HG03095 (cell line): ENCODE measurements around the gene MCOLN3.
"Not testable (repeated sequence)": the region's sequence is repeated elsewhere in the genome, so short reads cannot be mapped to it uniquely, and the experiment has no call there.

Source experiments
- ATAC-seq: cut with Tn5 transposase; IDR thresholded peaks from one replicate; pipeline ENCODE4 v1.9.1; 2021; ENCODE audit warnings: moderate library complexity; ENCODE audit not compliant: unreplicated experiment

Gene MCOLN3

DNA sequence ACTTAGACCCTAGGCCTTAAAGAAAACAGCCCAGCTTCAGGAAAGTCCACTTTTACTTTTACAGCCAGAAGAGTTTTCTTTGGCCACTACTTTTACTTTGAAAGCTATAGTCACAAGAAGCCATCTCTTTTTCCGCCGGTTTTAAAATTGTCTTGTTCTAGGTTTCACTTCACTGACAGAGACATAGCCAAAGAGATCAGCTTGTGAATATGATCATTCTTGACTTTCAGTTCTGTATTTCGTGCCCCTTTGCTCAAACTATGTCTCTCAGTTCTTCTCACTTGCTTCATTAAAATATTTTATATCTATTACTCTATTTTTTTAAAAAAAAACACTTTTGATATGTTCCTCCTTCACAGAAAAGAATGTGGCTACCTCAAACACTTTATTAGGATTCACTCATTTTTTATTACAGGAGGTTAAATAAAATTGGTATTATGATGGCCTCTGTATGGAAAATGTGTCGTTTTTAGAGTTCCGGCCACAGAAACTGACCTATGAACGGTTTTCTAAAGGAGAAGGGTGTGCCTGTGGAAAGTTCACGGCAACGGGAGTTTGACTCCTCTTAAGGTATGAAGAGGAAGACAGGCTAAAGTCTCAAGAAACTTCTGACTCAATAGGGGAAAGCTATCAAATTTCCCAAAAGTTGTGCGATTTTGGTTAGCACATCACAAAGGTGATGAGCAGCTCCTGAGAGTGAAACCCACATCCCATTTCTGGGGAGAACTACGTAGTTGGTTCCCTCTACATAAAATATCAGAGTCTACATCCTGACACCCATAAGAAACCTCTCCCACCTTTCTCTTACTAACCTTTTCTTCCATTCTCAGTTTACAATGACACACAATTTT is 52.6 kb downstream of the MCOLN3 start:
- ATAC-seq: peak; percentile 49

DNA sequence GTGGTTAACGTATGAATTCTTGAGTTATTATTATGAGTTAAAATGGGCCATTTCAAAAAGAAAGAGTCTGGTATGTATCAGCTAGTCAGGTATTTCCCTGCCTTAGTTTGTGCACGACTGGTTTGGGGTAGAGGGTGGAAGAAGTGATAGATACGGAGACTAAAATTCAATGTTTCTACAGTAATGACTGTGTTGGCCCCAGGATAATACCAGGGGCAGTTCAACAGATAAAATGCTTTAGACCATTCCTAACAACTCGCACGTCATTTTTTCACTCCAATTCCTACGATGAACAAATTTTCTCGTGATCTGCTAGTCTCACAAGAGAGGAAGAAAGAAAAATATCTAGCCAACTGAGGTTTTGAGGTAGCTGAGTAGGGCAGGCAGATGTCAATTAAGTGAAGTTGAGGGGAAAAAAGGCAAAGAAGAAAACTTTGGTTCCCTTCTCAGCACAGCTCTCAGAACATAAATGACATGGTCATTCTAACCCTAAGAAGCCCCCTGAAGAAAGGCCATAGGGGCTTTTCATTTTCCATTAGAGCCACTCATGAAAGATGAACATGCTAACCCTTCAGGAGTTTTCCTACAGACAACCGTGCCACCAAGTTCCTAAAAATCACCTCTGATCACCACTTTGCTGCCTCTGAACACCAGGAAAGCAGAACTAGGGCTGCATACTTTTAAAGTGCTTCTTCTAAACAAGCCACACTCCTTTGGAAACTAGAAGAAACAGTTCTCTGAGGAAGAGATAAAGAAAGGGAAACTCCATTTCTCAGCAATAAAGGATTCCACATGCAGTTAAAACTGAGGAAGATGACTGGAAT is 57.0 kb downstream of the MCOLN3 start:
- peak; percentile 30 for ATAC-seq

DNA sequence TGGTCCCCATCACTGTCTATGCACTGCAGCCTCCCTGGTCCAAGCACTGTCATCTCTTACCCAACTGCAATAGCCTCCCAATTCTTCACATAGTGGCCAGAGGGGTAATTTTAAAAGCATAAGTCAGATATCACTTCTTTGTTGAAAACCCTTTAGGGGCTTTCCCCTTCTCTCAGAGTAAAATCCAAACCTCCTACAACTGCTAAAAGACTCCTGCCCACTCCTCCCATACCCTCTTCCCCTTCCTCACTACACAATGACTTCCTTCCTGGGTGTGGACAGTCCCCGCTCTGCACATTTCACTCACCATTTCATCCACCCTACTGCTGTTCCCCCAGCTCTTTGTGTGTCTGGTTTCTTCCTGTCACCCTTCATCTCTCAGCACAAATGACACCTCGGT is 59.7 kb downstream of the MCOLN3 start:
- ATAC-seq: peak; percentile 64

DNA sequence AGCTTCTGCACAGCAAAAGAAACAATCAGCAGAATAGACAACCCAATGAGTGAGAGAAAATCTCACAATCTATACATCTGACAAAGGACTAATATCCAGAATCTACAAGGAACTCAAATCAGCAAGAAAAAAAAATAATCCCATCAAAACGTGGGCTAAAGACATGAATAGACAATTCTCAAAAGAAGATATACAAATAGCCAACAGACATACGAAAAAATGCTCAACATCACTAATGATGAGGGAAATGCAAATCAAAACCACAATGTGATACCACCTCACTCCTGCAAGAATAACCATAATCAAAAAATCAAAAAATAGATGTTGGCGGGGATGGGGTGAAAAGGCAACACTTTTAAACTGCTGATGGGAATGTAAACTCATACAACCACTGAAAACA is 61.7 kb downstream of the MCOLN3 start:
- ATAC-seq: not testable (repeated sequence)

DNA sequence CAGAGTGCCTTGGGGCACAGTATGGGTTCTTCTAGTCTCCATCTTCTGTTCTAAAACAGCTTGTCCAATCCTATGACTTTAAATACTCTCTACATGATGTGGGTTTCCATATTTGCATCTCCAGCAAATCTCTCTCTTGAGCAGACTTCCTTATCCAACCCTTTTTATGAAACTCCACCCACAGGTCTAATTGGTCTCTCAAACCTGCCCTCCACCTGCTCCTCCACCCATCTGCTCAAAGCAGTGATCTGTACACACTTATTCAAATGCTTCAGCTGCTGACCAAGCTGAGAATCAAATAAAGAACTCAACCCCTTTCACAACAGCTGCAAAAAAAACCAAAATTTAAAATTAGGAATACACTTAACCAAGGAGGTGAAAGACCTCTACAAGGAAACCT is 62.9 kb downstream of the MCOLN3 start:
- no peak for ATAC-seq

DNA sequence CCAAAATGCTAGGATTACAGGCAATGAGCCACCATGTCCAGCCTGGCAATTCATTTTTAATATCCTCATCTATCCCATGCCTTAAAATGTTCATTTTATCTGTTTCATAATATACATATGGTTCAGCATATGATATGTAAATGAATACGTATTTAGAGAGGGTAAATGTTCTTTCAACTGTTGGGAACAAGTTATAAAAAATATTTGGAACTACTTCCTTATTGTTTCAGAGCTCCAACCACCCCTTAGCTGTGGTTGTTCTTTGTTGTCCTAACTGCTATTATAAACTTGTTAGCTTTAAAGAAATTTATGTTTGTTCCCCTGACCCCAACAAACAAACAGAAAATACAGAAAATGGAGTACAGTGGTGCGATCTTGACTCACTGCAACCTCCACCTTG is 65.9 kb downstream of the MCOLN3 start:
- no peak for ATAC-seq

DNA sequence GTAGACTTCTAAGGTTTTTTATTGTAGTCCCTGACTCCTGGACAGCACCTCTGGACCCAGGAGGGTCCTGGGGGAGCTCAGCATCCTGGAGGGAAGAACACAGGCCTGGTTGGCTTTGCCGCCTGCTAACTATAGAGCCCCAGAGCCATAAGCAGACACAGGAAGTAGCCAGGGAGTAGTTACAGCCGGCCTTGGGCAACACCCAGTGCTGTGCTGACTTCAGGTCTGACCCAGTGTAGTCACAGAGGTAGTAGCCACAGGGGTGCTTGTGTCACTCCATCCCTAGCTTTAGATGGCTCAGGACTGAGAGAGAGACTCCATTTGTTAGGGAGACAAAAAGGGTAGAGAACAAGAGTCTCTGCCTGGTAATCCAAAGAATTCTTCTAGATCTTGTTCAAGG is 73.3 kb downstream of the MCOLN3 start:
- ATAC-seq: peak; percentile 36

DNA sequence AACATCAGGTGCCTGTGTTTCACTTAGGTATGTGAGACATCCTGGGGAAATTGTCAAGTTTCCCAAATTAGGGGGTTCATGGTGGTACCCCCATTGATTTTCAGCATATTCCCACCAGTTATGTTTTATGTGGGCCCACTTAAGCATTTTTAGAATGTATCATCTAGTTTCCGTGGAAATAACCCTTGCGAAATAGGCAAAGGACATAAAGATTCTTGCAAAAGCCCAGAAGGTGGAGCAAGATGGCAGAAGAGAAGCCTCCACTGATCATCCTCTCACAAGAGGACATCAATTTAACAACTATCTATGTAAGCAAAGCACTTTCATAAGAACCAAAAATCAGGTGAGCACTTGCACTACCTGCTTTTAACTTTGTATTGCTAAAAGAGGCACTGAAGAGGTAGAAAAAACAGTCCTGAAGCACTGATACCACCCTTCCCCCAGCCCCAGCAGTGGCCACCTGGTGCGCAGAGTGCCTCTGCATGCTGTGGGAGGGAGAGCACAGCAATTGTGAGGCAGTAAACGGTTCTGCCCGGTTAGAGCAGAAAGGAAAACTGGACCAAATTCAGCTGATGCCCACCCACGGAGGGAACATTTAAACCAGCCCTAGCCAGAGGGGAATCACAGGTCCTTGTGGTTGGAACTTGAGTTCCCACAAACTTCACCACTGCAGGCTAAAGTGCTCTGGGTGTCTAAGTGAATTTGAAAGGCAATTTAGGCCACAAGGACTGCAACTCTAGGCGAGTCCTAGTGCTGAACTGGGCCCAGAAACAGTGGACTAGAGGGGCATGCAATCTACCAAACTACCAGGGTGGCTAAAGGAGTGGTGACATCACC is 74.6 kb downstream of the MCOLN3 start:
- peak; percentile 50 for ATAC-seq

DNA sequence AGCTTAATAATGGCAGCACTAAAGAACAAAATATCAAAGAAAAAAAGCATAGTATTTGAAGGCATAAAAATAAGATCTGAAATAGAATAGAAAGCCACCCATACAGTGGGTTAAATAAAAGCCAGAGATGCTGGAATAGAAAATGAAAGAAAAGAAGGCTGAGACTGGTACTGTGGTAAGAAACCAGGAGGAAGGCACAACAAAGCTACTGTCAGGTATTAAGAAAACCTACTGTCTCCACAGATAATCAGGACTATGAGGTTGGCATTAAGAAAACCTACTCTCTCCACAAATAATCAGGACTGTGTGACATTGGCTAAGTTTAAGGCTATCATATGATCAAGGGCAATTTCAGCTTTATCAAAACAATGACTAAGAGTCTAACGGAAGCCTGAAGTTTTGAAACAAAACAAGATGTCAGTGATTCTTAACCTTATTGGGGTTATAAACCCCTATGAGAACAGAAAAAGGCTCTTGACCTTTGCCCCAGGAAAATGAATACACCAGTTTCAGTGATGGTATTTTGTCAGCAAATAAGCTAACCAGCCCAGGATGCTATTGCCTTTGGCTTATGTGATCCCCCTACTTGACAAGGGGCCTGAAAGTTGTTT is 75.8 kb downstream of the MCOLN3 start:
- peak; percentile 34 for ATAC-seq

DNA sequence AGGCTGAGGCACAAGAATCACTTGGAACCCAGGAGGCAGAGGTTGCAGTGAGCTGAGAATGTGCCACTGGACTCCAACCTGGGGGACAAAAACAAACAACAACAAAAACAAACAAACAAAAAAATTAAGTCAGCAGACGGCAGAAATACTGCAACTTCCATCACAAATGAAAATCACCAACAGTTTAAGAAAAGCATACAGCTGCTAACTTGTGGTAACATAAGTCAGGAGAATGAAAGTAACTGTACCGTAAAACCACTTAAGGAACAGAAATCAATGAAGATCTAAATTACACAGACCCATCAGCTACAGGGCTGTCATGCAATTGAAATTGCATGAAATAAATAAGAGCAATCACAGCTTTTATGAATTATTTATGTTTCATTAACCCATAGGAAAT is 76.3 kb downstream of the MCOLN3 start:
- peak; percentile 38 for ATAC-seq

DNA sequence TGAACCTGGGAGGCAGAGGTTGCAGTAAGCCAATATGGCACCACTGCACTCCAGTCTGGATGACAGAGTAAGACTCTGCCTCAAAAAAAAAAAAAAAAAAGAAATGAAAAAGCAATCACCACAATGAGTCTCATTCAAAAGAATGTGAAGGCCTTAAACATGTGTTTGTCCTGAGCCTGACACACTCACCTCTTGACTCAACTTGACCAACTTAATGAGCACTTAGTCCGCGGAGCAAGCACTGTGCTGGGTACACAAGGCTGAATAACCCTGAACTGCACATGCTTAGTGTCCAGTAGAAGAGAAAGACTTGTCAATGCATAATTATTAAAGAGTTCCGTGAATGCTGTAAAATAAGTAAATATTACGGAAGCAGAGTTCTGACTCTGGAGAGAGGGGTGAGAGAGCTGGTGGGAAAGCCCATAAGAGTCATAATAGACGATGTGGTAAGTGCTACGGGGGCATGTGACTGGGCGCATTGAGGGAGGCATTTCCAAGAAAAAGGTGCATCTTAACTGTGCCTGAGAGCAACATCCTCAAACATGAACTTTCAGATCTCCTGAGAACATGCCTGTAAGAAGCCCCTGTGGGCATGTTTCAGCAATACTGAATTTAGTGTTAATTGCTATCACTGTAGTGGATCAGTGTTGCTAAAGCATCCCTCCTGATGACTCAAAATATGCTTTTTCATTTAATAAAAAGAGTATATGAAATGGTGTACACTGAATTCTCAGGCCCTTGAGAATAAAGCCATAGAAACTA is 78.6 kb downstream of the MCOLN3 start:
- ATAC-seq: no peak

DNA sequence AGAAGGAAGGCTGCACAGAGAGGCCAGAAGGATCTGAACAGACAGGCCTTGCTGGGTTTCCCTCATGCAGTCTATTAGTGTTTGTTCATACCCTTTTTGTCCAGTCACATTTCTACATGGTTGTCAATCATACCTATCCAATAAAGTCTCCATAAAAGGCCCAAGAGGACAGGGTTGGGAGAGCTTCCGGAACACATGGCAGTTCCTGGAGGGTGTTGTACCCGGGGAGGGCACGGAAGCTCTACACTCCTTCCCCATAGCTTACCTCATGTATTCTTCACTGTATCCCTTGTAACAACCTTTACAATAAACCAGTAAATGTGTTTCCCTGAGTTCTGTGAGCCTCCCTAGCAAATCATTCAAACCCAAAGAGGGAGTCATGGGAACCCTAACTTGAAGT is 79.4 kb downstream of the MCOLN3 start:
- ATAC-seq: no peak

DNA sequence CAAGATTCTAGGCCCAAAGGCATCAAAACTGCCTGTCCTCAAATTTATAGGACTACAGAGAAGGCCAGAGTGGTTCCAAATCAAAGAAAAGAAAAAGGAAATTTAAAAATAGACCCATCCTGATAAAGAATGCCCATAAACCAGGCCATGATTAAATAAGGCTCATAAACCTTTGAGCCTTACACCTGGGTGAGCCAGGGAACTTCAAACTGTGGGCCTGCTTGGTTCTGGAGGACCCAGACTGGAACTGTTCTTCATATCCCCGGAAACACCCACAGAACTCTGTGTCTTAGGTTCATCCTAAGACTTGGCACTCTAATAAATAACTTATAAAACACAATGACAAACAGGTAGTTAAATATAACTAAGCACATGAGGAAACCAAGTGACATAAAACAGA is 80.2 kb downstream of the MCOLN3 start:
- no peak for ATAC-seq
